Glutamatergic neuron (in vitro differentiated cells): ENCODE results near the gene PCDHGB4. TPM values are rescaled to one million over a fixed set of nuclear protein-coding genes. Genes with fewer than 3 reads are reported as not detected.
"Not testable (repeated sequence)": the region's sequence is repeated elsewhere in the genome, so short reads cannot be mapped to it uniquely, and the experiment has no call there.

Source experiments
- DNase-seq: peaks from one replicate; pipeline ENCODE4 v3.0.0; 2022
- H3K27ac Mint-ChIP-seq: one replicate; pipeline ENCODE4 v1.8.0; 2020; ENCODE audit warnings: mild to moderate bottlenecking, mixed read lengths, inconsistent platforms; ENCODE audit not compliant: unreplicated experiment
- H3K27me3 Mint-ChIP-seq: one replicate; pipeline ENCODE4 v1.8.0; 2020; ENCODE audit warnings: mild to moderate bottlenecking, moderate library complexity, mixed read lengths, inconsistent platforms; ENCODE audit not compliant: unreplicated experiment
- H3K36me3 Mint-ChIP-seq: one replicate; pipeline ENCODE4 v1.8.0; 2020; ENCODE audit warnings: mild to moderate bottlenecking, mixed read lengths, inconsistent platforms; ENCODE audit not compliant: unreplicated experiment
- H3K4me1 Mint-ChIP-seq: one replicate; pipeline ENCODE4 v1.8.0; 2020; ENCODE audit warnings: mild to moderate bottlenecking, low read depth, mixed read lengths, inconsistent platforms; ENCODE audit not compliant: unreplicated experiment
- H3K4me3 Mint-ChIP-seq: one replicate; pipeline ENCODE4 v1.8.0; 2020; ENCODE audit warnings: mild to moderate bottlenecking, mixed read lengths, inconsistent platforms; ENCODE audit not compliant: unreplicated experiment
- H3K9me3 Mint-ChIP-seq: one replicate; pipeline ENCODE4 v1.8.0; 2020; ENCODE audit warnings: mild to moderate bottlenecking, moderate library complexity, mixed read lengths, inconsistent platforms; ENCODE audit not compliant: unreplicated experiment
- total RNA-seq: library from RNA; stranded (reverse); fragmentation: NEBNext Ultra II Directional; extraction: Animal tissue kit (Norgen Biotek cat#: 25700); gene quantifications from one replicate; pipeline ENCODE4 v1.2.1, GENCODE V29; 2021; ENCODE audit not compliant: unreplicated experiment
- TF ChIP-seq, protein P1 (sequence below): fragments of 200-600 bp; sonication (generic); IDR thresholded peaks from one replicate; pipeline ENCODE4 v1.5.0; 2021; ENCODE audit not compliant: partially characterized antibody, unreplicated experiment

The PCDHGB4 gene
- total RNA-seq, 1 donor from 2014 or later = 40.8 TPM

GRCh38 chr5:141343953-141344463 is 43.5 kb upstream of the PCDHGB4 start:
- H3K27me3 Mint-ChIP-seq = peaks cover 1% of the 10 kb centered on the region
- H3K4me3 Mint-ChIP-seq = peak overlapping the region; percentile 81
- DNase-seq = no peak
- no peaks in the 10 kb centered on the region for H3K4me1 Mint-ChIP-seq
- peak overlapping the region; percentile 78 for H3K27ac Mint-ChIP-seq
- peaks cover 59% of the 10 kb centered on the region for H3K36me3 Mint-ChIP-seq
- TF ChIP-seq, protein P1, sequence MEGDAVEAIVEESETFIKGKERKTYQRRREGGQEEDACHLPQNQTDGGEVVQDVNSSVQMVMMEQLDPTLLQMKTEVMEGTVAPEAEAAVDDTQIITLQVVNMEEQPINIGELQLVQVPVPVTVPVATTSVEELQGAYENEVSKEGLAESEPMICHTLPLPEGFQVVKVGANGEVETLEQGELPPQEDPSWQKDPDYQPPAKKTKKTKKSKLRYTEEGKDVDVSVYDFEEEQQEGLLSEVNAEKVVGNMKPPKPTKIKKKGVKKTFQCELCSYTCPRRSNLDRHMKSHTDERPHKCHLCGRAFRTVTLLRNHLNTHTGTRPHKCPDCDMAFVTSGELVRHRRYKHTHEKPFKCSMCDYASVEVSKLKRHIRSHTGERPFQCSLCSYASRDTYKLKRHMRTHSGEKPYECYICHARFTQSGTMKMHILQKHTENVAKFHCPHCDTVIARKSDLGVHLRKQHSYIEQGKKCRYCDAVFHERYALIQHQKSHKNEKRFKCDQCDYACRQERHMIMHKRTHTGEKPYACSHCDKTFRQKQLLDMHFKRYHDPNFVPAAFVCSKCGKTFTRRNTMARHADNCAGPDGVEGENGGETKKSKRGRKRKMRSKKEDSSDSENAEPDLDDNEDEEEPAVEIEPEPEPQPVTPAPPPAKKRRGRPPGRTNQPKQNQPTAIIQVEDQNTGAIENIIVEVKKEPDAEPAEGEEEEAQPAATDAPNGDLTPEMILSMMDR = no peak
- H3K9me3 Mint-ChIP-seq = peaks cover 19% of the 10 kb centered on the region

DNA sequence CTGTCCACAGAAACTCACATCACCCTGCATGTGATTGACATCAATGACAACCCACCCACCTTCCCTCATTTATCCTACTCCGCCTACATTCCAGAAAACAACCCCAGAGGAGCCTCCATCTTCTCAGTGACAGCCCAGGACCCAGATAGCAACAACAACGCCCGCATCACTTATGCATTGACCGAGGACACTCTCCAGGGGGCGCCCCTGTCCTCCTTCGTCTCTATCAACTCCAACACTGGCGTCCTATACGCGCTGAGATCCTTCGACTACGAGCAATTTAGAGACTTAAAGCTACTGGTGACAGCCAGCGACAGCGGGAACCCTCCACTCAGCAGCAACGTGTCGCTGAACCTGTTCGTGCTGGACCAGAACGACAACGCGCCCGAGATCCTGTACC is 42.2 kb upstream of the PCDHGB4 start:
- peaks cover 19% of the 10 kb centered on the region for H3K9me3 Mint-ChIP-seq
- no peaks in the 10 kb centered on the region for H3K4me1 Mint-ChIP-seq
- H3K27ac Mint-ChIP-seq = no peak overlapping the region
- peaks cover 67% of the 10 kb centered on the region for H3K36me3 Mint-ChIP-seq
- peaks cover 1% of the 10 kb centered on the region for H3K27me3 Mint-ChIP-seq
- TF ChIP-seq, protein P1 = no peak
- no peak overlapping the region for H3K4me3 Mint-ChIP-seq
- no peak for DNase-seq

- peaks cover 67% of the 10 kb centered on the region for H3K36me3 Mint-ChIP-seq
- not testable (repeated sequence) for H3K27me3 Mint-ChIP-seq, H3K4me1 Mint-ChIP-seq, H3K27ac Mint-ChIP-seq, DNase-seq, H3K4me3 Mint-ChIP-seq
- H3K9me3 Mint-ChIP-seq = peaks cover 19% of the 10 kb centered on the region
Observed at GRCh38 chr5:141346017-141346416, 41.5 kb upstream of the PCDHGB4 start.

- peak; percentile 39 for DNase-seq
- Mint-ChIP-seq H3K4me1 (no peaks in the 10 kb centered on the region), H3K4me3 (peak within 1 kb of the TSS; percentile 69), H3K27ac (no peak within 1 kb of the TSS), H3K27me3 (peaks cover 7% of the 10 kb centered on the region), H3K36me3 (peaks cover 59% of the 10 kb centered on the region), H3K9me3 (peaks cover 21% of the 10 kb centered on the region)
- TF ChIP-seq, protein P1 = no peak
Observed at GRCh38 chr5:141349917-141350619, 37.4 kb upstream of the PCDHGB4 start, which contains the start of gene PCDHGB1. Gene PCDHGB1 (plus strand): TSS chr5:141350099. CDS start chr5:141350261, 162 bp downstream.

DNA sequence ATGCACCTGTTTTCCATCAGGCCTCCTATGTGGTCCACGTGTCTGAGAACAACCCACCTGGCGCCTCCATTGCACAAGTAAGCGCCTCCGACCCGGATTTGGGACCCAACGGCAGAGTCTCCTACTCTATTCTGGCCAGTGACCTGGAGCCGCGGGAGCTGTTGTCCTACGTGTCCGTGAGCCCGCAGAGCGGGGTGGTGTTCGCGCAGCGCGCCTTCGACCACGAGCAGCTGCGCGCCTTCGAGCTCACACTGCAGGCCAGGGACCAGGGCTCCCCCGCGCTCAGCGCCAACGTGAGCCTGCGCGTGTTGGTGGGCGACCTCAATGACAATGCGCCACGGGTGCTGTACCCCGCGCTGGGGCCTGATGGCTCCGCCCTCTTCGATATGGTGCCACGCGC is 35.9 kb upstream of the PCDHGB4 start:
- Mint-ChIP-seq H3K27me3 (peaks cover 10% of the 10 kb centered on the region), H3K9me3 (peaks cover 26% of the 10 kb centered on the region), H3K4me3 (no peak overlapping the region), H3K4me1 (no peaks in the 10 kb centered on the region), H3K27ac (no peak overlapping the region), H3K36me3 (peaks cover 62% of the 10 kb centered on the region)
- TF ChIP-seq, protein P1 = no peak
- no peak for DNase-seq
